Measurements from ENCODE around the gene FAM124B. TPM values are rescaled to one million over a fixed set of nuclear protein-coding genes. Genes with fewer than 3 reads are reported as not detected.
"Not testable (repeated sequence)": the region's sequence is repeated elsewhere in the genome, so short reads cannot be mapped to it uniquely, and the experiment has no call there.

Gene FAM124B
- total RNA-seq, 4 donors from 2014 or later = 0.47 to 7.3 (median 2.6) TPM

DNA sequence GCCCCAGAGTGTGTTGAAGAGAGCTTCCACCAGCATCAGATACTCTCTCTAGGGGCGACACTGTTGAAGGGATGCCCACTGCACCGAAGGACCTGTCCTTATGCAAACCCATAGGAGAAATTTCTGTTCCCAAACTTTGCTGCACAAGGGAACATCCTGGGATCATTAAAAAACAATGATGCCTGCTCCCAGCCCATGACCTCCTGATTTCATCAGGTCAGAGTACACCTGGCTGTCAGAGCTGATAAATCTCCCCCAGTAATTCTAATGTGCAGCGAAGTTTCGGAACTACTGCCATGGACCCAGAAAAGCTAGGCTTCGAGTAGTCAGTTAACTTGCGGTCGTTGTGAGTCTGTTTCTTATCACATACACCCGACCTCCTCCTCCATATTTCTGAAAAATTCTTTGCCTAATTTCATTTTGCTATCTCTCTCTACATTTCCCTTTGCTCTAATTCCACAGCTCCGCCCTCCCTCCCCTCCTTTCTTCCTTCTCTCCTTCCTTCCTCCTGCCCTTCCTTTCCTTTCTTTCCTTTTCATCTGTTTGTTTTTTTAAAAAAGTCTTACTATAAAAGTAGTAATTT lies 18.8 kb downstream of the FAM124B start:
- no peaks in the 10 kb centered on the region for H3K4me1 ChIP-seq
- 90 to 92% methylated on average over 9 of the region's 9 CpGs for WGBS, 2 donors (ENCODE audit: low coverage in 1 of 2)
- H3K9me3 ChIP-seq = no peaks in the 10 kb centered on the region
- no peaks in the 10 kb centered on the region for H3K36me3 ChIP-seq
- H3K4me3 ChIP-seq = no peak overlapping the region
- TF ChIP-seq POLR2A (IDR thresholded peaks at IDR 0.05) (no peak), EP300 (IDR thresholded peaks at IDR 0.05) (no peak), POLR2AphosphoS5 (IDR thresholded peaks at IDR 0.05) (no peak)
- TF ChIP-seq, protein P1, sequence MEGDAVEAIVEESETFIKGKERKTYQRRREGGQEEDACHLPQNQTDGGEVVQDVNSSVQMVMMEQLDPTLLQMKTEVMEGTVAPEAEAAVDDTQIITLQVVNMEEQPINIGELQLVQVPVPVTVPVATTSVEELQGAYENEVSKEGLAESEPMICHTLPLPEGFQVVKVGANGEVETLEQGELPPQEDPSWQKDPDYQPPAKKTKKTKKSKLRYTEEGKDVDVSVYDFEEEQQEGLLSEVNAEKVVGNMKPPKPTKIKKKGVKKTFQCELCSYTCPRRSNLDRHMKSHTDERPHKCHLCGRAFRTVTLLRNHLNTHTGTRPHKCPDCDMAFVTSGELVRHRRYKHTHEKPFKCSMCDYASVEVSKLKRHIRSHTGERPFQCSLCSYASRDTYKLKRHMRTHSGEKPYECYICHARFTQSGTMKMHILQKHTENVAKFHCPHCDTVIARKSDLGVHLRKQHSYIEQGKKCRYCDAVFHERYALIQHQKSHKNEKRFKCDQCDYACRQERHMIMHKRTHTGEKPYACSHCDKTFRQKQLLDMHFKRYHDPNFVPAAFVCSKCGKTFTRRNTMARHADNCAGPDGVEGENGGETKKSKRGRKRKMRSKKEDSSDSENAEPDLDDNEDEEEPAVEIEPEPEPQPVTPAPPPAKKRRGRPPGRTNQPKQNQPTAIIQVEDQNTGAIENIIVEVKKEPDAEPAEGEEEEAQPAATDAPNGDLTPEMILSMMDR (IDR thresholded peaks at IDR 0.05) = no peak
- ATAC-seq = no peak
- H3K27ac ChIP-seq = no peak overlapping the region
- no peaks in the 10 kb centered on the region for H3K27me3 ChIP-seq

GRCh38 chr2:224382280-224382647 lies 19.6 kb downstream of the FAM124B start:
- not testable (repeated sequence) for H3K9me3 ChIP-seq, H3K4me3 ChIP-seq, H3K27me3 ChIP-seq, ATAC-seq, H3K4me1 ChIP-seq, H3K36me3 ChIP-seq, H3K27ac ChIP-seq
- 83 to 100% methylated on average over 1 to 2 of the region's 2 CpGs for WGBS, 2 donors (ENCODE audit: low coverage in 1 of 2)

GRCh38 chr2:224381521-224382279 lies 20.2 kb downstream of the FAM124B start:
- ATAC-seq = no peak
- Histone ChIP-seq H3K4me3 (no peak overlapping the region), H3K4me1 (no peaks in the 10 kb centered on the region), H3K36me3 (no peaks in the 10 kb centered on the region), H3K27ac (no peak overlapping the region), H3K27me3 (no peaks in the 10 kb centered on the region), H3K9me3 (no peaks in the 10 kb centered on the region)
- TF ChIP-seq POLR2A (IDR thresholded peaks at IDR 0.05) (no peak), POLR2AphosphoS5 (IDR thresholded peaks at IDR 0.05) (no peak), EP300 (IDR thresholded peaks at IDR 0.05) (no peak)
- TF ChIP-seq, protein P1 (IDR thresholded peaks at IDR 0.05) = no peak
- 45 to 57% methylated on average over 6 of the region's 6 CpGs for WGBS, 2 donors (ENCODE audit: low coverage in 1 of 2)

DNA sequence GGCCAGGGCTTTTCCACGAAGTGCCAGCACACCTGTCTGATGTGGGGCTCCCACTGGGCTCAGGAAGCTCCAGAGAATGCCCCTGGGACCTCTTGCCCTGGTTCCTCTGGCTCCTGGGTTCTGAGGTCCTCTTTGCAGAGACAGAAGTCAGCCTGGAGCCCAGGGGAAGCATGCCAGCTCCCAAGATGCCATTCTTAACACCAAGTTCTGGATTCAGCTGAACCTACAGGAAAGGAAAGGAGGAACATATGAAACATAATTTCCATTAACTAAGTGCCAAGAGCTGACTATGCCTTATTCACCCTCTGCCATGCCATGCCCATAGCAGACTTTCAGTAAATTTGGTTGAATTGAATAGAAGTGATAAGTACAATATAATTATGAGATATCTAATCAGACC lies 21.9 kb downstream of the FAM124B start:
- no peaks in the 10 kb centered on the region for H3K4me1 ChIP-seq
- no CpG with 5 or more reads among the region's 1 CpG for WGBS, 2 donors (ENCODE audit: low coverage in 1 of 2)
- H3K4me3 ChIP-seq = no peak overlapping the region
- TF ChIP-seq POLR2A (IDR thresholded peaks at IDR 0.05) = no peak
- TF ChIP-seq POLR2AphosphoS5 (IDR thresholded peaks at IDR 0.05) = no peak
- TF ChIP-seq, protein P1 (IDR thresholded peaks at IDR 0.05) = no peak
- no peak for TF ChIP-seq EP300 (IDR thresholded peaks at IDR 0.05)
- H3K9me3 ChIP-seq = no peaks in the 10 kb centered on the region
- peak; percentile 28 for ATAC-seq
- H3K27me3 ChIP-seq = no peaks in the 10 kb centered on the region
- H3K27ac ChIP-seq = no peak overlapping the region
- H3K36me3 ChIP-seq = no peaks in the 10 kb centered on the region

- no peak for ATAC-seq
- WGBS, 2 donors (ENCODE audit: low coverage in 1 of 2) = 79 to 83% methylated on average over 4 of the region's 4 CpGs
- H3K9me3 ChIP-seq = no peaks in the 10 kb centered on the region
- TF ChIP-seq EP300 (IDR thresholded peaks at IDR 0.05) = no peak
- no peak for TF ChIP-seq POLR2A (IDR thresholded peaks at IDR 0.05)
- no peaks in the 10 kb centered on the region for H3K4me1 ChIP-seq
- no peaks in the 10 kb centered on the region for H3K27me3 ChIP-seq
- H3K4me3 ChIP-seq = no peak overlapping the region
- no peaks in the 10 kb centered on the region for H3K36me3 ChIP-seq
- H3K27ac ChIP-seq = no peak overlapping the region
Observed at GRCh38 chr2:224379172-224379571, 22.7 kb downstream of the FAM124B start.

- no peak for ATAC-seq
Observed at GRCh38 chr2:224378701-224379097, 23.2 kb downstream of the FAM124B start.

More at GRCh38 chr2:224378701-224379097, 23.2 kb downstream of the FAM124B start:
- Histone ChIP-seq H3K4me1 (no peaks in the 10 kb centered on the region), H3K27ac (no peak overlapping the region), H3K27me3 (no peaks in the 10 kb centered on the region), H3K9me3 (no peaks in the 10 kb centered on the region), H3K36me3 (no peaks in the 10 kb centered on the region), H3K4me3 (no peak overlapping the region)
- WGBS, 2 donors (ENCODE audit: low coverage in 1 of 2) = 71 to 88% methylated on average over 1 of the region's 1 CpG
- TF ChIP-seq POLR2A (IDR thresholded peaks at IDR 0.05) = no peak
- no peak for TF ChIP-seq POLR2AphosphoS5 (IDR thresholded peaks at IDR 0.05)
- no peak for TF ChIP-seq EP300 (IDR thresholded peaks at IDR 0.05)
- TF ChIP-seq, protein P1 (IDR thresholded peaks at IDR 0.05) = no peak
